Measurements from ENCODE around the gene SNX11.

The SNX11 gene

GRCh38 chr17:48100591-48101011, 7.0 kb upstream of the SNX11 start:
- peak; percentile 68 for DNase-seq

GRCh38 chr17:48101012-48101720, 6.4 kb upstream of the SNX11 start, which contains the start of gene CBX1:
Gene CBX1 (minus strand): TSS chr17:48101478. CDS start chr17:48077004, 24,474 bp downstream.
- DNase-seq, result peak; percentile 95

- DNase-seq, result no peak
Observed at GRCh38 chr17:48102043-48102750, 5.4 kb upstream of the SNX11 start.

- DNase-seq, result no peak
Observed at GRCh38 chr17:48102798-48103715, 4.5 kb upstream of the SNX11 start.

- no peak for DNase-seq
Observed at GRCh38 chr17:48104440-48104839, 3.1 kb upstream of the SNX11 start.

- DNase-seq, result no peak
Observed at GRCh38 chr17:48106802-48107136, 797 bp upstream of the SNX11 start.

GRCh38 chr17:48110761-48111160, 3.2 kb downstream of the SNX11 start:
- no peak for DNase-seq

- DNase-seq, result no peak
Observed at GRCh38 chr17:48111937-48112241, 4.3 kb downstream of the SNX11 start.

- DNase-seq, result no peak
Observed at GRCh38 chr17:48113201-48113676, 5.7 kb downstream of the SNX11 start.

- DNase-seq, result no peak
Observed at GRCh38 chr17:48121923-48122664, 14.5 kb downstream of the SNX11 start.

GRCh38 chr17:48122665-48123045, 15.1 kb downstream of the SNX11 start:
- DNase-seq, result no peak

GRCh38 chr17:48123111-48123510, 15.5 kb downstream of the SNX11 start:
- peak; percentile 40 for DNase-seq

- DNase-seq, result no peak
Observed at GRCh38 chr17:48123776-48124388, 16.3 kb downstream of the SNX11 start.

- no peak for DNase-seq
Observed at GRCh38 chr17:48125829-48126531, 18.4 kb downstream of the SNX11 start.

- no peak for DNase-seq
Observed at GRCh38 chr17:48126532-48126850, 18.9 kb downstream of the SNX11 start.

- DNase-seq, result no peak
Observed at GRCh38 chr17:48127371-48128051, 19.9 kb downstream of the SNX11 start.

- no peak for DNase-seq
Observed at GRCh38 chr17:48128400-48128799, 20.8 kb downstream of the SNX11 start.

- DNase-seq, result no peak
Observed at GRCh38 chr17:48129981-48130380, 22.4 kb downstream of the SNX11 start.

- peak; percentile 58 for DNase-seq
Observed at GRCh38 chr17:48131216-48131824, 23.8 kb downstream of the SNX11 start.

- DNase-seq, result no peak
Observed at GRCh38 chr17:48132385-48132784, 24.8 kb downstream of the SNX11 start.
